HG02943 (cell line): ENCODE measurements around the gene SMTN.
"Not testable (repeated sequence)": the region's sequence is repeated elsewhere in the genome, so short reads cannot be mapped to it uniquely, and the experiment has no call there.

Experiments used
- ATAC-seq: cut with Tn5 transposase; IDR thresholded peaks from one replicate; pipeline ENCODE4 v1.9.1; 2021; ENCODE audit warnings: mild to moderate bottlenecking, low read depth, moderate library complexity; ENCODE audit not compliant: unreplicated experiment

The SMTN gene

GRCh38 chr22:31103111-31103510 is 22.0 kb downstream of the SMTN start:
- ATAC-seq: no peak

GRCh38 chr22:31103899-31104694 is 23.0 kb downstream of the SMTN start:
- ATAC-seq: no peak

GRCh38 chr22:31104869-31105268 is 23.8 kb downstream of the SMTN start:
- no peak for ATAC-seq

DNA sequence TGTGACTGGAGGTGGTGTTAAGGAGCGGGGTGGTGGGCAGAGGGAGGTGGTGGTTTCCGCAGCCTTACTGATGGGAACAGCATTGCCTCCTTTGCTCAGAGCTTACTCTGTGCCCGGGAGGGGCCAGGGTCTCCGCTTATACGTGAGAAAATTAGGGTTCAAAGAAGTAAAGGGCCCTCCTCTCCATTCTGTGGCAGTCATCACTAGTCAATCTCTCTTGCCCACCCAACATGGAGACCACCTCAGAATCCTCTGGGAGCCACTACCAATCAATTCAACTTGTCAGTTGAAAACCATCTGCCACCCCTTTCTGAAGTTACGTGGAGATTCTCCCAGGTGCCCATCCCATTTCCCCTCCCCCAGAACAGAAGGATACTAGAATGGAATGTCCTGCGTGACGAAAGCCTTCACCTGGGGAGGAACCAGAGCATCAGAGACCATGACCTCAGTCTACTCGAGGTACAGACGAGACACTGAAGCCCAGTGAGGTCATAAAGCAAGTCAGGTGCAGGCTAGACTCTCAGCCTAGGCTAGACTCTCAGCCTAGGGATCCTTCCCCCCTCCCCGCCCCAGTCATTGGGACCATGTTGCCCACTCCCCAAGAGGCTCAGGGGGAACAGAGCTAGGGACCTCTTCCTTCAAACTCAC is 24.3 kb downstream of the SMTN start:
- ATAC-seq: no peak

- ATAC-seq: no peak
Observed at GRCh38 chr22:31106001-31106571, 25.0 kb downstream of the SMTN start.

DNA sequence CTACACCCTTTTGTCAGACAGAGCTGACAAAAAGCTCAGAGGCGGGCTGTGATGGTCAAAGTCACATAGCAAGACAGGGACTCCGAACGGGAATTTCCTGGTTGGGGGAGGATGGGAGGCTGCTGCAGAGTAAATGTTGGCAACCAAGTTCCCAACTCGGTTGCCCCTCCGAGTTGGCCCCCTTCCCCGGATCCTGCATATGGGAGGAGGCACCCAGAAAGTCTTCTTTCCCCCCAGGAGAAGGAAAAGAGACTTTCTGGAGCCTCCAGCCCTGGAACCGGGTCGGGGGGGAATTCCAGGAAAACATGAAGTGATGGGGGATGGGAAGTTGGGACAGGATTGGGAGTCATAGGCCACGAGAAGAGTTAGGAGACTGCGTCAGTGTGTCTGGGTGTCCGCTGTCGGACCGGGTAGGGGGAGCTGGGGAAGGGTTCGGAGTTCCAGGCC is 25.6 kb downstream of the SMTN start:
- no peak for ATAC-seq

DNA sequence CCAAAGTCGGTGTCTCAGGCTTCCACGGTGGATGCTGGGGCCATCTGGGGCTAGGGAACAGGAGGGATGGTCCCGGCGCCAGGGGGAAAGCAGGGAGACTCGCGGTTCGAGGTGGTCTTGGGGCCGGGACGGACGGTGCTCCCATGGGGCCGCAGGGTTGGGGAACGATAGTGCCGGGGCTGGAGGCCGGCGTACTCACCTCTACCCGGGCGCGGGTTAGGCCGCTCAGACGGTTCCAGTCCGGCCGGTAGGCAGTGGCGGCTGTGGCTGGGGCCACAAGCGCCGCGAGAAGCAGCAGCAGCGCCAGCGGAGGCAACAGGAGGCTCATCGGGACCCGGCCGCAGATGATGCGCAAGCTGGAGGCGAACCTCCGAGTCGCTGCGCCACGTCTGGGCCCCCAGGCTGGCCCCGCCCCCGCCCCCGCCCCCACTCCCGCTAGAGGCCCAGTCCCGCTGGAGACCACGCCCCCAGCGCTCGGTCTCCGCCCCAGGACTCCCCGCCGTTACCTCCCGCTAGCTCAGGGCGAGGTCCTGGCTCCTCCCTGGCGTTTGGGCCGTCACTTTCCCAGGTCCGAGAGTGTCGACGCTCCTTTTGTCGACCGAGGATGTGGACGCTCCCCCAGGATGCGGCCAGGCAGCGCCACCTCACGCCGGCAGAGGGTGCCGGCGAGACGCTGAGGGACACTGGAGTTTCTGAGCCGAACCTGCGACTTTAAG is 26.2 kb downstream of the SMTN start, which contains the start of gene SELENOM:
TSS of gene SELENOM (minus strand) at position 391 of the 716 bp plus-strand sequence. CDS start at position 328, 63 bp downstream.
- ATAC-seq: peak; percentile 68

GRCh38 chr22:31107894-31108218 is 26.7 kb downstream of the SMTN start:
- ATAC-seq: peak; percentile 28

- ATAC-seq: not testable (repeated sequence)
Observed at GRCh38 chr22:31112547-31113091, 31.5 kb downstream of the SMTN start.

DNA sequence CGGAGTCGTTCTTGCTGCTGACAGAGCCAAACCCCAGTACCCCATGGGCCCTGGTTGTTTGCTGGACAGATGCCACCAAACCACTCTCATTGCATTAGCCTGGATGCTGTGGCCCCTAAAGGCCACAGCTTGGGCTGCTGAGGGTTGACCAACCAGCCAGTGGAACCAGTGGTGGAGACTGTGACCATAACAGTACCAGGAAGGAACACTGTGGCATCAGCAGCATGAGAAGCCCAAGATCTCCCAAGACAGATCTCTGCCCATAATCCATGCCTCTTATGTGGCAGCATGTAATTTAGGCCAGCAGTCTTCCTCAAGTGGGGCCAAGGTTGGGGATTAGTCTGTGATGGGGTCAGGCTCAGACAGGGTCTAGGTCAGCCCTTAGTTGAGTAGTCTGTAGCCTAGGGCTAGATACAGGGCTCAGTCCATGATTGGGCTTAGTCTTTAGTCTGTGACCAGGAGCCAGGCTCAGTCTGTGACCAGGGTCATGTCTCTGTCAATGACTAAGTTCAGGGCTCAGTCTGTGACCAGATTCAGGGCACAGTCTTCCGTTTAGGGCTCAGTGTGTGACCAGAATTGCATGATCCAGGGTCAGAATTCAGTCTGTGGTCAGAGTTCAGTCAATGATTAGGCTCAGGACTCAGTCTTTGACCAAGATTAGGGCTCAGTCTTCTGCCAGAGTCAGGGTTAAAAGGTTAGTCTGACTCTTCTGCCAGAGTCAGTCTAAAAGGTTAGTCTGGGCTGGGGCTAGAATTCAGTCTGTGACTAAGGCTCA is 37.1 kb downstream of the SMTN start:
- no peak for ATAC-seq

GRCh38 chr22:31119026-31119717 is 38.1 kb downstream of the SMTN start:
- ATAC-seq: no peak

DNA sequence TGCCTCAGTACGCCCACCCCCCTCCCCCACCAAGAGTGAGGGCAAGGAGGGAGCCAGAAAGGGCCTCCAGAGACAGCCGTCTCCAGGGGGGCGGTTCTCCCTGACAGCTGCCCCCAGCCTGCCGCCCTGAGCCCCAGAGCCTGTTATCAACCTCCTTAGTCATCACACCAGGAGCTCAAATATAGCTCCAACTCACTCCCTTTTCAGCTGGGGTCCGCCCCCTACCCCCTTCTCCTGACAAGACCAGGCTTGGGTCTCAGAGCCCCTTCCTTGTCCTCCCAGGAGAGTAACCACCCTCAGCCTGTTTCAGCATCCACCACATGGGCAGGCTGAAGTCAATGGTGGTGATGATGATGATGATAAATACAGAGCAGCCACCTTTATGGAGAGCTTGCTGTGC is 39.1 kb downstream of the SMTN start:
- ATAC-seq: no peak

- no peak for ATAC-seq
Observed at GRCh38 chr22:31120642-31121041, 39.5 kb downstream of the SMTN start.

DNA sequence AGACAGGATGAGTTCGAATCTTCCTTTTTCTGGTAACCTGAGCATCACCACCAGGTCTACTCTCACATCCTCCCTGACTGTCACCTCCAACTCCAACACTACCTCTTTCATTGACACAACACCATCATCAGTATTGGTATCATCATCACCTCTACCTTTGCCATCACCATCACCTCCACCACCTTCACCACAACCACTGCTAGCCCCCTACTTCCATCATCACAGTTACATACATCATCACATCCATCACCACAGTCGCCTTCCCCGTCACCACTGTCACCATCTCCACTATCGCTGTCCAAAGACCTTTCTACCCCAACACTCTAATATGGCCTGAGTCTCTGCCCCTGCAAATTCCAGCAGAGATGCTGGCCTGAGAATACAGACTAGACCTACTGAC is 40.3 kb downstream of the SMTN start:
- ATAC-seq: no peak

DNA sequence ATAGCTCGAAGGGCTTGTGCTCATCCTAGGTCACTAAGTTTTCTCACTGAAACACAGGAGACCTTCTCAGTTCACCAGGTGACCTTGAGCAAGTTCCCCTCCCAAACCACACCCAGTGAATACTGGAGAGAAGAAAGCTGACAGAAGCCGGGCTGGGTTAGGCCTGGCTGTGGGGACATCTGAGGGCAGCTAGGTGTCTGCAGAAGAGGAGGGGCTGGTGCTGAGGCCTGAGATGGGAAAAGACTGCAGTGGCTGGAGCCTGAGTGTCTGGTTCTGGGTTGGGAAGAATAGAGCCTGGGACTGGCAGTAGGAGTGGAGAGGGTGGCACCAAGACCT is 41.0 kb downstream of the SMTN start:
- no peak for ATAC-seq

DNA sequence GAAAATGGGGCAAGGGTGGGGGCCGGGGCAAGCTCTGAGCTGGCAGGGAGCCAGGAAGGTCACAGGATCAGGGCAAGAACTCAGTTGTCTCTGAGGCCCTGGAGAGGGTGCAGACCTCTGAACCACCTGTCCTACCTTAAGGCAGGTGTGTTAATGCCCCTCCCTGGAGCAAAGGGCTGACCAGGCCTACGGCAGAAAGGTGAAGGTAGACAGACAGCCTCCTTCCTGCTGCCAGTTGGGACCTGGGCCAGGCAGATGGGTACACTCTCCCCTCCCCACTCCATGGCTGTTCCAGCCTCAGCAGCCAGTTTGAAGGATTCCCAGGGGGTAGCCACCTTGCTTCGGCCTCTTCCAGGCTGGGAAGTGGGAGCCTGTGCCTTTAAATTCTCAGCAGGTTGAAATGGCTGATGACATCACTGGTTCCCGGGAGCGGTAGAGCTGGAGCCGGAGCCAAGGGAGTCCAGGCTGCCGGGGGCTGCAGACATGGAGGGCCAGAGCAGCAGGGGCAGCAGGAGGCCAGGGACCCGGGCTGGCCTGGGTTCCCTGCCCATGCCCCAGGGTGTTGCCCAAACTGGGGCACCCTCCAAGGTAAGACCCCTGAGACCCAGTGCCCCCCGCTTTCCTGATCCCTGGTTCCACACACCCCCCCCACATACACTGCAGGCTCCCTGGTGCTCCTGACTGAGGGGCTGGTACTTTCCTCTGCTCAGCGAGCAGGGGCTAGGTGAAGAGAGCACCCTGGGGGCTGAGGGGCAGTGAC is 41.6 kb downstream of the SMTN start, which contains the start of gene INPP5J:
TSS of gene INPP5J (plus strand) at position 435 of the 760 bp plus-strand sequence. CDS start at position 484, 49 bp downstream.
- ATAC-seq: no peak

DNA sequence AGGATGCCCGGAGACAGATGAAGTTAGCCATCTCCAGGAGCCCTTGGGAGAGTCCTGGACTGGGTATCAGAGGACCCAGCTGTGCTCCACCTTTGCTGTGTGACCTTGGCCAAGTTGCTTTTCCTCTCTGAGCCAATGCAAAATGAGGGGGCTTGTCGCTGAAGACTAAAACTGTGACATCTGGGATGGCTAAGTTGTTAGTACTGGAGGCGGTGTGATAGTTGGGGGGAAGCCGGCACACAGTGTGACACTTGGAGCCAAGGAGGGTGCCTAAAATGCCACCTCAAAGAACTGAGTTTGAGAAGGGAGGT is 42.1 kb downstream of the SMTN start:
- no peak for ATAC-seq

DNA sequence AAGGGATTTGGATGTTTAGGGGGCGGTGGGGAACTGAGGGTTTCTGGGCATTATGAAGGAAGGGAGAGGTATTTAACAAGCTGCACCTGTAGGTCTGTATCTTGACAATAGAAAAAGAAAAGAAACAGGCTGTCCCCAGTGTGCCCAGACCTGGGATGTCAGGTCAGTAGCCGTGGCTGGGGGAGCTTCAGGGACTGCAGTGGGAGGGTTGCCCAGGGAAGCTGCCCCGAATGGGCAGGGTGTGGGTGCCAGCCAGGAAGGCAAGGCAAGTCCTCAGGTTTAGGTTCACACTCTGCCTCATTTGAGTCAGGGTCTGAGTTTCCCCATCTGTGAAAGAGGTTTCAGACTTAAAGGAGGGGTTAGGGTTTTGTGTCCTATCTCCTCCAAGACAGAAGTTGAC is 43.2 kb downstream of the SMTN start:
- no peak for ATAC-seq
